PC-3 (cell line): Measurements from ENCODE around the gene OSBPL7. TPM values are rescaled to one million over a fixed set of nuclear protein-coding genes. Genes with fewer than 3 reads are reported as not detected.

Experiments used
- ATAC-seq: fragments of 200-7000 bp; cut with Tn5 transposase; 2 replicates; pipeline ENCODE4 v1.9.1; 2020; ENCODE audit warnings: mild to moderate bottlenecking, moderate library complexity
- BruUV-seq: library from RNA; stranded (reverse); fragments of 400-500 nt; replicated peaks from 2 replicates; lab custom pipeline; 2021; lab: Mats Ljungman, UMichigan
- CTCF ChIA-PET: fragments of 300-600 bp; sonication (Branson Sonifier 250); formaldehyde crosslinking; loops from one replicate; lab custom pipeline; 2022; ENCODE audit warnings: antibody characterized with exemption; lab: Charles Lee
- POLR2A ChIA-PET: fragments of 300-600 bp; sonication (Branson Sonifier 250); formaldehyde crosslinking; loops from one replicate; lab custom pipeline; 2022; ENCODE audit warnings: antibody characterized with exemption; ENCODE audit not compliant: unreplicated experiment; lab: Charles Lee
- DNase-seq: peaks from one replicate; pipeline ENCODE4 v3.0.0-alpha.2; 2015
- H2AFZ ChIP-seq: fragments of 300-600 bp; sonication (generic); 2 replicates; pipeline ENCODE4 v1.6.0; 2016; ENCODE audit warnings: antibody characterized with exemption, low read length
- H3F3A ChIP-seq: fragments of 300-600 bp; sonication (generic); one replicate; pipeline ENCODE4 v1.6.0; 2017; ENCODE audit warnings: antibody characterized with exemption, low read length, control low read depth, mild to moderate bottlenecking; ENCODE audit not compliant: unreplicated experiment
- H3K27ac ChIP-seq: fragments of 300-600 bp; sonication (generic); 2 replicates; pipeline ENCODE4 v1.5.1; 2016; ENCODE audit warnings: mild to moderate bottlenecking, low read length
- H3K27me3 ChIP-seq: fragments of 300-600 bp; sonication (generic); 2 replicates; pipeline ENCODE4 v1.6.1; 2016; ENCODE audit warnings: low read length, mixed read lengths
- H3K36me3 ChIP-seq: fragments of 300-600 bp; sonication (generic); 2 replicates; pipeline ENCODE4 v1.6.1; 2016; ENCODE audit warnings: low read depth, mixed run types, low read length, mixed read lengths
- H3K4me1 ChIP-seq: fragments of 300-600 bp; sonication (generic); 2 replicates; pipeline ENCODE4 v1.5.1; 2016; ENCODE audit warnings: low read length; ENCODE audit not compliant: insufficient read depth
- H3K4me2 ChIP-seq: fragments of 300-600 bp; sonication (generic); 2 replicates; pipeline ENCODE4 v1.6.0; 2016; ENCODE audit warnings: low read length
- H3K4me3 ChIP-seq: fragments of 300-600 bp; sonication (generic); 2 replicates; pipeline ENCODE4 v1.5.1; 2016; ENCODE audit warnings: mild to moderate bottlenecking, low read length, mixed read lengths
- H3K79me2 ChIP-seq: fragments of 300-600 bp; sonication (generic); 2 replicates; pipeline ENCODE4 v1.6.1; 2017; ENCODE audit warnings: low read length, mixed read lengths
- H3K9ac ChIP-seq: fragments of 300-600 bp; sonication (generic); 2 replicates; pipeline ENCODE4 v1.6.0; 2016; ENCODE audit warnings: mild to moderate bottlenecking, low read length
- H3K9me2 ChIP-seq: fragments of 300-600 bp; sonication (generic); replicated peaks from 2 replicates; pipeline ENCODE4 v1.6.1; 2016; ENCODE audit warnings: mixed run types, low read length, mixed read lengths
- H3K9me3 ChIP-seq: fragments of 300-600 bp; sonication (generic); 2 replicates; pipeline ENCODE4 v1.6.1; 2016; ENCODE audit warnings: low read length, mixed read lengths
- H4K20me1 ChIP-seq: fragments of 300-600 bp; sonication (generic); 2 replicates; pipeline ENCODE4 v1.6.1; 2016; ENCODE audit warnings: low read length, mixed read lengths
- CTCF ChIP-seq: fragments of 300-600 bp; sonication (generic); conservative IDR thresholded peaks from 2 replicates; pipeline ENCODE4 v1.5.1; 2017; ENCODE audit warnings: antibody characterized with exemption, low read depth, mild to moderate bottlenecking, low read length
- EZH2 ChIP-seq: fragments of 300-600 bp; sonication (generic); IDR thresholded peaks from one replicate; pipeline ENCODE4 v1.6.1; 2017; ENCODE audit warnings: antibody characterized with exemption, mild to moderate bottlenecking, low read length; ENCODE audit not compliant: unreplicated experiment
- EZH2phosphoT487 ChIP-seq: fragments of 300-600 bp; sonication (generic); IDR thresholded peaks from 2 replicates; pipeline ENCODE4 v1.6.1; 2018; ENCODE audit warnings: mild to moderate bottlenecking, antibody characterized with exemption, low read length, borderline replicate concordance
- intact Hi-C: fragments of 100-400 bp; cut with micrococcal nuclease; formaldehyde crosslinking; loops from 2 replicates; pipeline ENCODE4 v1.9.0; 2023
- total RNA-seq: library from RNA; depleted of rRNA; stranded (reverse); fragments of >200 nt; gene quantifications from 2 replicates; pipeline ENCODE4 v1.2.3, GENCODE V29; 2014

Gene OSBPL7
- total RNA-seq, 1 experiment from 2014 or later, result 22.1 TPM

- ATAC-seq, result peak; percentile 90
- Histone ChIP-seq H3K4me3 (peak within 1 kb of the TSS; percentile 71), H2AFZ (peak within 1 kb of the TSS; percentile 85), H3K9me3 (no peaks in the 10 kb centered on the region), H3K4me1 (peaks cover 17% of the 10 kb centered on the region), H3K4me2 (peak within 1 kb of the TSS; percentile 95), H3K27ac (peak within 1 kb of the TSS; percentile 11), H3K9ac (peak within 1 kb of the TSS; percentile 74), H3K27me3 (no peaks in the 10 kb centered on the region), H3K79me2 (peaks cover 28% of the 10 kb centered on the region), H3F3A (no peaks in the 10 kb centered on the region), H4K20me1 (no peaks in the 10 kb centered on the region), H3K9me2 (no peaks in the 10 kb centered on the region), H3K36me3 (peaks cover 20% of the 10 kb centered on the region)
- ChIA-PET CTCF (interaction anchor here (0.6 to 1.0 kb wide), 3 partner anchors 10 to 547 kb away, joined by 3 to 5 read pairs (median 3); partner anchors contain the start of gene SCRN2), POLR2A (interaction anchor here (0.5 to 1.0 kb wide), 7 partner anchors 9 to 349 kb away, joined by 3 to 11 read pairs (median 3); partner anchors contain the start of genes NFE2L1 and OSBPL7)
- DNase-seq, result peak; percentile 96
- no peak for TF ChIP-seq EZH2phosphoT487
- TF ChIP-seq EZH2, result no peak
- peak; percentile 86 for TF ChIP-seq CTCF
- TSS peak; percentile 83 for BruUV-seq
- intact Hi-C loops, result loop anchor here (1.0 to 2.0 kb wide), 2 partner anchors 10 to 54 kb away; partner anchors contain the start of gene OSBPL7
Observed at GRCh38 chr17:47831003-47831933, 9.7 kb upstream of the OSBPL7 start, which contains the start of the genes LRRC46 and MRPL10. TSS of gene LRRC46 (plus strand) at chr17:47831670. CDS start at chr17:47831990, 320 bp downstream. TSS of gene MRPL10 (minus strand) at chr17:47831541. CDS start at chr17:47831511, 30 bp downstream.

- Histone ChIP-seq H3K4me2 (peak overlapping the region; percentile 95), H2AFZ (no peak overlapping the region), H3F3A (no peaks in the 10 kb centered on the region), H3K36me3 (peaks cover 23% of the 10 kb centered on the region), H3K4me1 (peaks cover 17% of the 10 kb centered on the region), H3K27ac (peak overlapping the region; percentile 11), H3K9me3 (no peaks in the 10 kb centered on the region), H3K27me3 (no peaks in the 10 kb centered on the region), H3K9me2 (no peaks in the 10 kb centered on the region), H3K9ac (peak overlapping the region; percentile 74), H4K20me1 (no peaks in the 10 kb centered on the region), H3K4me3 (peak overlapping the region; percentile 71), H3K79me2 (peaks cover 28% of the 10 kb centered on the region)
- DNase-seq (no peak), ATAC-seq (no peak)
- no TSS peak for BruUV-seq
- TF ChIP-seq EZH2phosphoT487 (no peak), EZH2 (no peak), CTCF (no peak)
- intact Hi-C loops, result loop anchor here (1.0 to 2.0 kb wide), 2 partner anchors 9 to 54 kb away; partner anchors contain the start of gene OSBPL7
- ChIA-PET POLR2A (interaction anchor here (0.6 kb wide), 1 partner anchor 63 kb away, joined by 3 read pairs; no protein-coding TSS in a partner anchor), CTCF (interaction anchor here (0.9 kb wide), 1 partner anchor 14 kb away, joined by 3 read pairs; no protein-coding TSS in a partner anchor)
Observed at GRCh38 chr17:47830396-47831002, 8.9 kb upstream of the OSBPL7 start.
